Smooth muscle cell of the brain vasculature (primary cell): ENCODE measurements around the gene PDLIM4.

Source experiments
- DNase-seq: peaks from one replicate; pipeline ENCODE4 v3.0.0-alpha.2; 2012; ENCODE audit warnings: low read depth, low spot score

Gene PDLIM4

DNA sequence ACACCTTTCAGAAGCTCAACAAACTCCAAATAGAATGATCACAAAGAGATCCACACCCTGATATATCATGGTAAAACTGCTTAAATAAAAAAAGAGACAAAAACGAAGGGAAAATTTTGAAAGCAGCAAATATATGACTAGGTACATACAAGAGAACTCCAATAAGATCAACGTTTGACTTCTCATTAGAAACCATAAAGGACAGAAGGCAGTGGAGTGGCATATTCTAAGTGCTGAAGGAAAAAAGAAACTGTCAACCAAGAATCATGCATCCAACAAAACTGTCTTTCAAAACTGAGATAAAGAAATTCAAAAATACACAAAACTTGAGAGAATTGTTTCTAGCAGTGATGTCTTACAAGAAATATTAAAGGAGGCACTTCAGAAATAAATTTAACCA lies 47.9 kb downstream of the PDLIM4 start:
- no peak for DNase-seq

DNA sequence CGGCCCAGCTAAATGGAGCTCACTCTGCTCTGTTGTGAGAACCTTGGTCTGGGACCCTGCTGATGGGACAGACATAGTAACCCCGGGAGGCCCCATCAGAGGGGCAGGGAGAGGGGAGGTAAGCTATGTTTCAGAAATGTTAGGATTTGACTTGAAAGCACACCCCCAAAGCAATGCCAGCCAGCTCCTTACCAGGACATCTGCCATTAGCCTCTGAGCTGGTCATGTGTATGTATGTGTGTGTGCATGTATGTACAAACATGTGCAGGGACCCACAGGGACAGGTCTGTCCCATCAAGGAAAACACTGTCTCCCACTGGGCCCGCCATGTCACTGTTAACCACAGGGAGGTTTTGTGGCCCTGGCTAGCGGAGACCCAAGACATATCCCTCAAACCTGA lies 51.2 kb downstream of the PDLIM4 start:
- DNase-seq: no peak

DNA sequence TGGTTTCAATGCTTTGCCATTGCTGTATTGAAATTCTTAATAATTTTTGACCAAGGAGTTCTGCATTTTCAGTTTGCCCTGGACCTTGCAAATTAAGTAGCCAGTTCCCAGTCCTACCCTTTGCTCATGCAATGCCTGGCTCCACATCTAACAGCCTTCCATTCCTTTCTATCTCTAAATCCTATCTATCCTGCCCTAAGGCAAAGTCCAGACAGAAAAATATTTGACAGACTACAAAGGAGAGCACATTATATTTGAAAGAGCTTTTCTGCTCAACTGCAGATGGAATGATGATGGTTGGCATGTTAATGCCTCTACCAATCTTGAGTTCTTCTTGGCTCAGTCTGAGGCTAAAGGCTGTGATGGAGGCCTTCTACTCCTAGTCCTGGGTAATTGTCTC lies 52.2 kb downstream of the PDLIM4 start:
- no peak for DNase-seq

DNA sequence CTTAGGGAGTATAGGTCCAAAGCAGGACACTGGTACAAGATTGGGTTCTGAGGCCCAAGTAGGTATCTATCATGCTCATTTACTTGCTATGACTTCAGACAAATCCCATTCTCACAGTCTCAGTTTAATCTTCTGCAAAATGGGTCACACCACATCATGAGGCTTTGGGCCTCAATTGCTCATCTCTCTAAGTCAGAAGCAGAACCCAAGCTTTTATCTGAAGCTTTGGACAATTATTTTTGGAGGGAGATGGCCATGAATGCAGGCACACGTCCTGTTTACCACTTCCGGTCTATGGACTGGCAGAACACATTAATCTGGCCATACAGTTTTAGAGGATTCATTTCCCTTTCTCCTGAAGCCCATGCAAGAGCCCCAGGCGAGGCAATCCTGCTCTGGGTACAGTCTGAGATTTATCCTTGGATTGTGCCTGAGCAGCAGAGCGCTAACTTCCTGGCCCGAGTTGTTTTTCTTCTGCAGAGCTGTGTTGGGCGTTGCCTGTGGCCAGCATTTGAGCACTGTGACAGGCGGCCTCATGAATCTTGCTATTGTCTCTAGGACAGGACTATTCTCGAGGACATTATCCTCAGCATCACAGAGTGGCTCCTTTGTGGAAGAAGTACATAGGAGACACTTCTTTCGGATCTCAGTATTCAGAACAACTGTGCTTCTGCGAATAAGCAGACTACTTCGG lies 52.8 kb downstream of the PDLIM4 start:
- DNase-seq: no peak

DNA sequence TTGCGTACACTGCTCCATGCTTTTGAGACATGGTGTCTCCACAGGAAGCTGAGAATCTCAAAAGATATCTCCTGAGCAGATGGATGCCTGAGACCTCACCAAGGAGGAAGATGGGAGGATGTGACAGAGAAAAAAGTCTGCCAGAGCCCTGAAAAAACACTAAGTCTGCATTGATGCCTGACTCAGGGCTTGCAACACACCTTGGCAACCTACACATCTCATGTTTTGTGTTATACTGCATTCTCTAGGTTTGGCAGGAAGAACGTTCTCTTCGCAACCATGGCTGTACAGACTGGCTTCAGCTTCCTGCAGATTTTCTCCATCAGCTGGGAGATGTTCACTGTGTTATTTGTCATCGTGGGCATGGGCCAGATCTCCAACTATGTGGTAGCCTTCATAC lies 55.9 kb downstream of the PDLIM4 start:
- no peak for DNase-seq

DNA sequence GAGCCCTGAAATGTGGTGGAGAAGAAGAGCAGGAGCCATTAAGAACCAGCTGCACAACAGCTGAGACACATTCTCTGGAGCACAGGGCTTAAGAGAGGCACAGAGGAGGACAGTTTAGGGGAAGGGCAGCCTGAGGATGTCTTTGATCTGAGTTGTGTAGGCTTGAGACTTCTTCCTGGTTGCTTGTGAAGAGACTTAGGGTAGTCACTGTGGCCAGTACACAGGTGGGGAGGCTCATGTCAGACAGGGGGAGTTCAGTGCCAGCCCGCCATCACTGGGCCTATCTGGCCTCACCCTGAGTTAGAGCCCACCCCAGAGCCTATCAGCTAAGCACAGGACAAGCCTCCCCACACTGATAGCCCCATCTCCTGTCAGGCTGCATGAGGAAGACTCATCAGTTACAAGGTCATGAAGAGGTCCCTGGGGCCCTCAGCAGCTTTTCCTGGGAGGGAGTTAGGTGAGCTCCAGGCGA lies 56.5 kb downstream of the PDLIM4 start:
- DNase-seq: no peak

DNA sequence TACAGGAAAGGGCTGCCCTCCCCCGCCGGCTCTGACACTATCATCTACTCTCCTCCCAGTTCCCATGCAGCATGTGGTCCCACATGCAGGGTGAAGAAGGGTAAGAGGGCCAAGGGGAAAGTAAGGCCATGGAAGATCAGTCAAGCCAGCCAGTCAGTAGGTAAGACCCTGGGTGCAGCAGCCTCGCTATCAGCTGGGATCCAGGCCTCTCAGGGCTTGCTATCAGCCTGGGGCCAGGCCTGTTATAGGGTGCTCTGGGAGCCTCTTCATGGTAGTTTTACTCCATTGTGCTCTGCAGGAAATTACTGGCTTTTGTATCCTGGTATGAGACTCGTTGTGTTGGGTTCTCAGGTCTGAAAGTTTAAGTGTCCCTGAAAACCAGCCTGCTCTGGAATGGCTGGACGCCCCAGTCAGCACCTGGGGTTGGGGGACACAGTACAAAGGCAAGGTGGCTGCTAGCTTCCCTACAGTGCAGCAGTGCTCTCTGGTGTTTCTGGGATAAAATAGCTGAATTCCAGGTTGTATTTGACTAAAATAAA lies 58.1 kb downstream of the PDLIM4 start:
- no peak for DNase-seq

DNA sequence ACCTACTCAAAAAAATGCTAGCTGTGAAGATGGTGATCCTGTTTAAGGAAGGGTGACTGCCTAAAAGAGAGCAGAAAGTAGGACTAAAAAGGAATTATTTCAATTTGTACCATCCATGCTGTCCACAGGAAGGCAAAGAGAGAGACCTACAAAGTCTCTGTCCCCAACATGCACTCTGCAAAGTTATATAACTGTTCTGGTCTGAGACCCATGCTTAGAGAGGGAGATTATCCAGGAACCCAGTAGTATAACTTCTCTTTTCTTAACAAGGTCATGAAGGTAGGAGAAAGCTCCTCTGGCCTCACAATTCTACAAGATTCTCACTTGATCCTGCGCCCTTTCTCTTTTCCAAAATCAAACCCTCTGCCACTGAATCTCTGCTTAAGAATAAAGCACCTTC lies 62.5 kb downstream of the PDLIM4 start:
- DNase-seq: no peak

DNA sequence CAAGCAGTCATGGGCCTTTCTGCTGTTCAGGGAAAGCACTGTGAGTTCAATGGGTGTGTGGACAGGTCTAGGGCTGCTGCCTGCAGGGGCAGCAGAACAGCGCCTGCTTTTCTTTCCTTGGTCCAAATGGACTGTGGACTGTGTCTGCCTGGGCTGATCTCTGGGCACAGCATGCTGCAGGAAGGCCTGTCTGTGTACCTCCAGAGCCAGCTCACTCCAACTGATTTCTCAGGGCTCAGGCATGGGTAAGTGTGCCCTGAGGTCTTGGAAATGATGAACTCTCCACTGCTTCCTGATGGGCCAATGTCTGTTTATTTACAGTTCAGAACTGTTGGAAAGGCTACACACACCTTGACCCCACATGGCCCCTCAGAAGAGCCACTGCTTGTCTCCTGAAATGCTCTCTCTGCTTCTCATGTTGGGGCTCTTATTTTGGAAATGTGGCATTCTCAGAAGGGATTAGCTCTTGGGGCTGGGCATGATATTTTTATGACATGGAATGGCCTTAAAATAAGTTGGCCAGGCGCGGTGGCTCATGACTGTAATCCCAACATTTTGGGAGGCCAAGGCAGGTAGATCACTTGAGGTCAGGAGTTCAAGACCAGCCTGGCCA lies 63.7 kb downstream of the PDLIM4 start:
- no peak for DNase-seq

DNA sequence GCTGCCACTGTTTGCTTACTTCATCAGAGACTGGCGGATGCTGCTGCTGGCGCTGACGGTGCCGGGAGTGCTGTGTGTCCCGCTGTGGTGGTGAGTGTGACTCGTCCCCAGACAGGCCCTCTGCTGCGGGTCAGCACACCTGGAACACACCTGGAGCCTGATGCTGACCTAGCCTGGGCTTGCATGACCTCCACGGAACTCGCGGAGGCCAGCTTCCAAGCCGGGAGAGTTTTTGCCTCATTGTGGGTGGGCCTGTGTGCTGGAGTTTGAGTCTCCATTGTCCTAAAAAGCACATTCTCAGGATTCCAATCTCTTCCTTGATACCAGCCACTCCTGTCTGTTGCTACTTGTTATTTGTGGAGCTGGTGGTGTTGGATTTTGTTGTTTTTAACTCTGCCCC lies 64.8 kb downstream of the PDLIM4 start:
- DNase-seq: no peak
